Measurements from ENCODE around the gene RXRA. TPM values are rescaled to one million over a fixed set of nuclear protein-coding genes. Genes with fewer than 3 reads are reported as not detected.

RXRA gene
- total RNA-seq, 6 experiments from 2014 or later, result 105 to 165 (median 131) TPM

DNA sequence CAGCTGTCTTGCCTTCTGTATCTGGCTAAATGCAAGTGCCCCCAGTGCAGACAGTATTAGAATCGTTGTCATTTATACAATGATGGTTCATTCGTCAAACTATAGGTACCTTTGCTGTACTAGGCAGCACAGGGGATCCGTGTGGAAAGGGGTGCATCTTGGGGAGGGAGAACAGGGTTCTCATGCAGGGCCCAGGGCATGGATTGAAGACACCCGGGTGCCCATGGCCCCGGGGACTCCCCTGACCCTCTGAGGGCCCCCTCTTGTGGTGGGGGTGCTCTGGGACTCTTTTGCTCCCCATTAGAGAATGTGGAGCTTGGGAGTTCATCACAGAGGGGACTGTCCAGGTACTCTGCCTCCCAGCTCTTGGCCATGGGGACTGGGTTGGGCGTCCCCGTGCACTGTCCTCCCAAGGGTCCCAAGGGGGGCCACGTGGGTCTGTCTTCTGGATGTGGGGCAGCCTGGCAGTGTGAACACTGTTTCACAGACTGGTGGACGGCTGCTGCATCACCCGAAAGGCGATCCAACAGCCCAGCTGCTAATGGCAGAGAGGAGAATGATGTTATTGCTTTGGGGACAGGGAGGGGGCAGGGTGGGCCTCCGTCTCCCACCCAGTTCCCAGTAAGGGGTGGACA lies 36.9 kb upstream of the RXRA start:
- H3K27me3 ChIP-seq, result no peaks in the 10 kb centered on the region
- ATAC-seq (no peak), DNase-seq (peak in 2 of 3 donors; percentile 2 to 46)
- 69% methylated on average over 4 of the region's 12 CpGs for WGBS (ENCODE audit: insufficient coverage, low coverage, low lambda C conversion rate, missing lambda C conversion rate)
- TF ChIP-seq POLR2A (IDR thresholded peaks at IDR 0.05), result no peak
- TF ChIP-seq, protein P1, sequence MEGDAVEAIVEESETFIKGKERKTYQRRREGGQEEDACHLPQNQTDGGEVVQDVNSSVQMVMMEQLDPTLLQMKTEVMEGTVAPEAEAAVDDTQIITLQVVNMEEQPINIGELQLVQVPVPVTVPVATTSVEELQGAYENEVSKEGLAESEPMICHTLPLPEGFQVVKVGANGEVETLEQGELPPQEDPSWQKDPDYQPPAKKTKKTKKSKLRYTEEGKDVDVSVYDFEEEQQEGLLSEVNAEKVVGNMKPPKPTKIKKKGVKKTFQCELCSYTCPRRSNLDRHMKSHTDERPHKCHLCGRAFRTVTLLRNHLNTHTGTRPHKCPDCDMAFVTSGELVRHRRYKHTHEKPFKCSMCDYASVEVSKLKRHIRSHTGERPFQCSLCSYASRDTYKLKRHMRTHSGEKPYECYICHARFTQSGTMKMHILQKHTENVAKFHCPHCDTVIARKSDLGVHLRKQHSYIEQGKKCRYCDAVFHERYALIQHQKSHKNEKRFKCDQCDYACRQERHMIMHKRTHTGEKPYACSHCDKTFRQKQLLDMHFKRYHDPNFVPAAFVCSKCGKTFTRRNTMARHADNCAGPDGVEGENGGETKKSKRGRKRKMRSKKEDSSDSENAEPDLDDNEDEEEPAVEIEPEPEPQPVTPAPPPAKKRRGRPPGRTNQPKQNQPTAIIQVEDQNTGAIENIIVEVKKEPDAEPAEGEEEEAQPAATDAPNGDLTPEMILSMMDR (IDR thresholded peaks at IDR 0.05), result no peak
- H3K4me1 ChIP-seq, result peaks cover 0 to 33% (median 15%) of the 10 kb centered on the region in 4 donors
- no peak overlapping the region for H3K4me3 ChIP-seq
- no peaks in the 10 kb centered on the region for H3K36me3 ChIP-seq
- no peaks in the 10 kb centered on the region for H3K9me3 ChIP-seq
- no peak overlapping the region for H3K27ac ChIP-seq
- intact Hi-C loops (cut with DNase I), result no loop called here

DNA sequence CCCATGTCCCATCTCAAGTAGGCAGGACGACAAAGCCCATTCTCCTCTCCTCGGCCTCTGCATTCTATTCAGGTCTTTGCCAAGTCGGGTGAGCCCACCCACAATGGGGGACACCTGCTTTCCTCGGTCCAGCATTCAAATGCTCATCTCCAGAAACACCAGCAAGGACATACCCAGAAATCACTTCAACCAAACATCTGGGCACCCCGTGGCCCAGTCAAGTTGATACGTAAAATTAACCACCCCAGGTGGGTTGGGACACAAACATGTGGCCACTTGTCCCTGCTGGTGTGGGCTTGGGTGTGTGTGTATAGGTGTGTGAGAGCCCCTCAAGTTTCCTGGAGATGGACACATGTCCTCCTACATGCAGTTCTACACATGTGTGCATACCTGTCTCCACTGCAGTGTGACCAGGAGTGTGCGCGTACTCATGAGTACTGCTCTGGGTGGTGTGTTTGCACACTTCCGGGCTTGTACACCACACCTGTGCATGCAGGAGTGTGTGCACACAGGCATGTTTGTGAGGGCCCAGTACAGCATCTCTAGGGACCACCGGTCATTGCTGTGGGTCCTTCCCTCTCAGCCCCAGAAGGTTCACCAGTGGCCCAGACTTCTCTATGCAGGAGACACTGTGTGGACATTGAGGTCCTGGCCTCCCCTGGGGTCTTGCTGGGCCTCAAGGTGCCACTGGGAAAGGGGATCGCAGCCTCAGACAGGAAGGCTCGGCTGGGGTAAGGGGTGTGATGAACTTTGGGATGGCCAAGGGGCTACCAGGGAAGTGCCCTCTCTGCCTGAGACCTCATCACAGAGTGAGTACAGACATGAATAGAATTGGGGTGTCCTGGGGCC lies 35.4 kb upstream of the RXRA start:
- TF ChIP-seq POLR2A (IDR thresholded peaks at IDR 0.05), result no peak
- ATAC-seq, result no peak

GRCh38 chr9:134291452-134291881 lies 34.8 kb upstream of the RXRA start:
- intact Hi-C loops (cut with DNase I), result no loop called here
- Histone ChIP-seq H3K4me1 (peaks cover 0 to 23% (median 9%) of the 10 kb centered on the region in 4 donors), H3K27ac (peak overlapping the region in 1 of 3 donors; percentile 59), H3K9me3 (no peaks in the 10 kb centered on the region), H3K4me3 (no peak overlapping the region), H3K36me3 (no peaks in the 10 kb centered on the region), H3K27me3 (no peaks in the 10 kb centered on the region)
- no CpG with 5 or more reads among the region's 11 CpGs for WGBS (ENCODE audit: insufficient coverage, low coverage, low lambda C conversion rate, missing lambda C conversion rate)
- DNase-seq (peak; percentile 67 to 81 (median 81)), ATAC-seq (peak; percentile 70 to 82 (median 74))
- TF ChIP-seq, protein P1 (IDR thresholded peaks at IDR 0.05), result no peak
- no peak for TF ChIP-seq POLR2A (IDR thresholded peaks at IDR 0.05)

More for the DNA sequence above, 35.4 kb upstream of the RXRA start:
- peak in 1 of 3 donors; percentile 1 for DNase-seq
- 100% methylated on average over 4 of the region's 12 CpGs for WGBS (ENCODE audit: insufficient coverage, low coverage, low lambda C conversion rate, missing lambda C conversion rate)
- intact Hi-C loops (cut with DNase I), result no loop called here
- H3K27me3 ChIP-seq, result no peaks in the 10 kb centered on the region
- peaks cover 0 to 26% (median 11%) of the 10 kb centered on the region in 4 donors for H3K4me1 ChIP-seq
- H3K4me3 ChIP-seq, result no peak overlapping the region
- peak overlapping the region in 2 of 3 donors; percentile 10 to 59 for H3K27ac ChIP-seq
- no peaks in the 10 kb centered on the region for H3K36me3 ChIP-seq
- H3K9me3 ChIP-seq, result no peaks in the 10 kb centered on the region

DNA sequence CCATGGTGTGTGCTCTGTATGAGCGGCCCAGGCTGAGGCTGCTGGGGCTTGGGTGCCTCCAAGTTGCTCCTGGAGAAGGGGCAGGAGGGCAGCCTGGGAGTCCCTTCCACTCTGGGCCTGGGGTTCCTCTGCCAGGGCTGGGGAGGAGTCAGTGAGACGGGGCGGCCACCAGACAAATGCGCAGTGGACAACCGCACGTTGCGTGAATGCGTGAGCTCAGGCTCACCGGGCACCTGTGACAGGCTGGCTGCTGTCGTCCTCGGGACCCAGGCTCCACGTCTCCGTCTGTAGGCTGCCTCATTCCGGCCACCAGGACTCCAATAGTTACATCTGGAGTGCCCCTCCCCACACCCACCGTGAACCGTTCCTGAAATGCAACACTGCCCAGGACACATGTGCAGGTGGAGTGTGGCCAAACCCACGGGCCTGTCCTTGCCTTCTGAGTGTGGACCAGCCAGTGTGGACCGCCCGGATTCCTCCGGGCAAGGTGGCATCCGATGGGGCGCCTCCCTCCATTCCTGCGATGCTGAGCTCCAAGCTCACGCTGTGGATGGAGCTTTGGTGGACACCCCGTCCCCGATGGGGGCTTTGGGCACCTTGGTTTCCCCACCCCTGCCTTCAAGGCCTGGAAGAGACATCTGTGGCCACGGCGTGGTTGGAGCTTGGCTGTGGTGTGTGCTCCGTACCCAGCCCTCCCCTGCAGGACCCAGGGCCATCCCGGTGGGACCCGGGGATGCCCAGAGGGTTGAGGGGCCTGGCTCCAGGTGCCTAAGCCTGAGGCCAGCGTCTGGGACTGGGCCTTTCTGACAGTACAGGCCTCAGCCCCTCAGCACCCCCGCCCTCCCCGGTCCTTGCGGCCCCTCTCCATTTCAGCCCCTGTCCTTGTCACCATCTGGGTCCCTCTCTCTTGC lies 34.0 kb upstream of the RXRA start:
- ATAC-seq (peak in 1 of 4 donors; percentile 2), DNase-seq (peak in 2 of 3 donors; percentile 17 to 53)
- no peak overlapping the region for H3K4me3 ChIP-seq
- no peaks in the 10 kb centered on the region for H3K9me3 ChIP-seq
- 100% methylated on average over 1 of the region's 35 CpGs for WGBS (ENCODE audit: insufficient coverage, low coverage, low lambda C conversion rate, missing lambda C conversion rate)
- H3K27ac ChIP-seq, result no peak overlapping the region
- intact Hi-C loops (cut with DNase I), result no loop called here
- peaks cover 0 to 15% (median 6%) of the 10 kb centered on the region in 4 donors for H3K4me1 ChIP-seq
- no peaks in the 10 kb centered on the region for H3K36me3 ChIP-seq
- H3K27me3 ChIP-seq, result no peaks in the 10 kb centered on the region
- TF ChIP-seq, protein P1 (IDR thresholded peaks at IDR 0.05), result no peak
- TF ChIP-seq POLR2A (IDR thresholded peaks at IDR 0.05), result no peak
